ENCODE data around the gene AGAP1. TPM values are rescaled to one million over a fixed set of nuclear protein-coding genes. Genes with fewer than 3 reads are reported as not detected.

The AGAP1 gene
- total RNA-seq, 1 donor from 2014 or later = 39.4 TPM

DNA sequence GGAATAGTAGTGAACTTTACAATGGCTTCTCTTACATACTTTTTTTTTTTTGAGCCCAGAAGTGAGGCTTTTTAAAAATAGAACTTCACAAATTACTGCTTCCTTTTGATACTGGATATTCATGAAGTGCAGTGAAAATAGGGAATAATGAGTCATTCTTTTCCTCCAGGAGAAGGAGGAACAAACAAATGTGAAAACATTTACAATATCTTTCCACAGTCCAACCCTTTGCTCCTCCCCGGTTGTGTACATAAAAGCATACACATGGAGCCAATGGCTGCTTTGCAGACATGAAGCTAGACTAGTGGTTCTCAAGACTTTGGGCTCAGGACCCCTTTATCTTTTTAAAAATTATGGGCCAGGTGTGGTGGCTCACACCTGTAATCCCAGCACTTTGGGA is 407.4 kb downstream of the AGAP1 start:
- Mint-ChIP-seq H3K4me1 (ENCODE audit: low read depth, unreplicated experiment) (peaks cover 9% of the 10 kb centered on the region), H3K4me3 (ENCODE audit: unreplicated experiment) (no peak overlapping the region), H3K9me3 (ENCODE audit: unreplicated experiment) (no peaks in the 10 kb centered on the region), H3K27me3 (ENCODE audit: low read depth, unreplicated experiment) (no peaks in the 10 kb centered on the region), H3K27ac (ENCODE audit: unreplicated experiment) (no peak overlapping the region), H3K36me3 (ENCODE audit: low read depth, unreplicated experiment) (peaks cover 13% of the 10 kb centered on the region)
- no peak overlapping the region for H3K4me3 ChIP-seq (ENCODE audit: insufficient read depth, low read depth, low read length)
- no peaks in the 10 kb centered on the region for H3K27me3 ChIP-seq (ENCODE audit: insufficient read depth, low read length)
- no peaks in the 10 kb centered on the region for H3K36me3 ChIP-seq (ENCODE audit: insufficient read depth, low read length)
- no peaks in the 10 kb centered on the region for H3K79me2 ChIP-seq (ENCODE audit: insufficient read depth, low read length)
- FAIRE-seq (no peak), DNase-seq (ENCODE audit: low read depth) (no peak)
- no peak for TF ChIP-seq EZH2 (IDR thresholded peaks at IDR 0.05; ENCODE audit: insufficient read depth, low read length)
- no peak for TF ChIP-seq CTCF (IDR thresholded peaks at IDR 0.05; ENCODE audit: insufficient read depth, low read depth, low read length)
- no peak overlapping the region for H3K27ac ChIP-seq (ENCODE audit: low read depth, low read length)
- H3K9me3 ChIP-seq (ENCODE audit: insufficient read depth, low read depth, low read length) = no peaks in the 10 kb centered on the region
- no peak overlapping the region for H3K4me2 ChIP-seq (ENCODE audit: low read length)
- H3K4me1 ChIP-seq (ENCODE audit: insufficient read depth, low read length) = no peaks in the 10 kb centered on the region
- no peak overlapping the region for H3K9ac ChIP-seq (ENCODE audit: low read length)
- H4K20me1 ChIP-seq (ENCODE audit: insufficient read depth, low read length) = no peaks in the 10 kb centered on the region
- no peak overlapping the region for H2AFZ ChIP-seq (ENCODE audit: low read depth, low read length)

- Histone ChIP-seq H3K9me3 (ENCODE audit: insufficient read depth, low read depth, low read length) (no peaks in the 10 kb centered on the region), H3K4me1 (ENCODE audit: insufficient read depth, low read length) (no peaks in the 10 kb centered on the region), H3K4me2 (ENCODE audit: low read length) (no peak overlapping the region), H2AFZ (ENCODE audit: low read depth, low read length) (no peak overlapping the region), H3K36me3 (ENCODE audit: insufficient read depth, low read length) (no peaks in the 10 kb centered on the region), H3K4me3 (ENCODE audit: insufficient read depth, low read depth, low read length) (no peak overlapping the region), H3K79me2 (ENCODE audit: insufficient read depth, low read length) (no peaks in the 10 kb centered on the region), H3K9ac (ENCODE audit: low read length) (no peak overlapping the region), H3K27ac (ENCODE audit: low read depth, low read length) (no peak overlapping the region), H3K27me3 (ENCODE audit: insufficient read depth, low read length) (no peaks in the 10 kb centered on the region), H4K20me1 (ENCODE audit: insufficient read depth, low read length) (no peaks in the 10 kb centered on the region)
- TF ChIP-seq CTCF (IDR thresholded peaks at IDR 0.05; ENCODE audit: insufficient read depth, low read depth, low read length) (no peak), EZH2 (IDR thresholded peaks at IDR 0.05; ENCODE audit: insufficient read depth, low read length) (no peak)
- Mint-ChIP-seq H3K4me1 (ENCODE audit: low read depth, unreplicated experiment) (peaks cover 6% of the 10 kb centered on the region), H3K36me3 (ENCODE audit: low read depth, unreplicated experiment) (peaks cover 12% of the 10 kb centered on the region), H3K9me3 (ENCODE audit: unreplicated experiment) (no peaks in the 10 kb centered on the region), H3K4me3 (ENCODE audit: unreplicated experiment) (no peak overlapping the region), H3K27ac (ENCODE audit: unreplicated experiment) (no peak overlapping the region), H3K27me3 (ENCODE audit: low read depth, unreplicated experiment) (no peaks in the 10 kb centered on the region)
- DNase-seq (ENCODE audit: low read depth) (no peak), FAIRE-seq (no peak)
Observed at GRCh38 chr2:235903782-235904584, 410.1 kb downstream of the AGAP1 start.

DNA sequence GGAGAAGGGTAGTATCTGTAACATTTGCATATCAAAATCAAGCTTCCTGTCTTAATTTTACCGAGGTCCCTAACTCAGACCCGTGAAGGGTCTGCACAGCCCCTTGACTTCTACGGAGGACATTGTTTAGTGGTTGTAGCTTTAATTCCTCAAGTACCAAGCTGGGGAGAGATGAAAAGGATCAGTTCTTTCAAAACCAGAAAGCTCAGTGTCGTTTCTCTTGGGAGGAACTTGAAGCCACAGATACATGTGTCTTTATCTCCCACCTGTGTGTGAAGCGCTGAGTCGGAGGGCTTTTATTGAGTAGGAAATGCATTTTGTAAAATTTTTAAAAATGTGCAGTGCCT is 410.7 kb downstream of the AGAP1 start:
- Mint-ChIP-seq H3K27ac (ENCODE audit: unreplicated experiment) (no peak overlapping the region), H3K36me3 (ENCODE audit: low read depth, unreplicated experiment) (peaks cover 12% of the 10 kb centered on the region), H3K27me3 (ENCODE audit: low read depth, unreplicated experiment) (no peaks in the 10 kb centered on the region), H3K4me3 (ENCODE audit: unreplicated experiment) (no peak overlapping the region), H3K4me1 (ENCODE audit: low read depth, unreplicated experiment) (peaks cover 6% of the 10 kb centered on the region), H3K9me3 (ENCODE audit: unreplicated experiment) (no peaks in the 10 kb centered on the region)
- no peak for FAIRE-seq
- Histone ChIP-seq H3K4me1 (ENCODE audit: insufficient read depth, low read length) (no peaks in the 10 kb centered on the region), H2AFZ (ENCODE audit: low read depth, low read length) (no peak overlapping the region), H3K9me3 (ENCODE audit: insufficient read depth, low read depth, low read length) (no peaks in the 10 kb centered on the region), H3K4me3 (ENCODE audit: insufficient read depth, low read depth, low read length) (no peak overlapping the region), H3K27me3 (ENCODE audit: insufficient read depth, low read length) (no peaks in the 10 kb centered on the region), H3K27ac (ENCODE audit: low read depth, low read length) (no peak overlapping the region), H3K9ac (ENCODE audit: low read length) (no peak overlapping the region), H3K79me2 (ENCODE audit: insufficient read depth, low read length) (no peaks in the 10 kb centered on the region), H4K20me1 (ENCODE audit: insufficient read depth, low read length) (no peaks in the 10 kb centered on the region), H3K4me2 (ENCODE audit: low read length) (no peak overlapping the region), H3K36me3 (ENCODE audit: insufficient read depth, low read length) (no peaks in the 10 kb centered on the region)
- no peak for TF ChIP-seq CTCF (IDR thresholded peaks at IDR 0.05; ENCODE audit: insufficient read depth, low read depth, low read length)
- no peak for TF ChIP-seq EZH2 (IDR thresholded peaks at IDR 0.05; ENCODE audit: insufficient read depth, low read length)
- no peak for DNase-seq (ENCODE audit: low read depth)
